HUDEP-2 (cell line): ENCODE results near the gene PTPRN2.
"Not testable (repeated sequence)": the region's sequence is repeated elsewhere in the genome, so short reads cannot be mapped to it uniquely, and the experiment has no call there.

Experiments
- DNase-seq, 76 experiments: peaks; one replicate each; lab custom pipeline; 2025; ENCODE audit not compliant: unreplicated experiment in 76 of 76; lab: John Stamatoyannopoulos, UW

The PTPRN2 gene

DNA sequence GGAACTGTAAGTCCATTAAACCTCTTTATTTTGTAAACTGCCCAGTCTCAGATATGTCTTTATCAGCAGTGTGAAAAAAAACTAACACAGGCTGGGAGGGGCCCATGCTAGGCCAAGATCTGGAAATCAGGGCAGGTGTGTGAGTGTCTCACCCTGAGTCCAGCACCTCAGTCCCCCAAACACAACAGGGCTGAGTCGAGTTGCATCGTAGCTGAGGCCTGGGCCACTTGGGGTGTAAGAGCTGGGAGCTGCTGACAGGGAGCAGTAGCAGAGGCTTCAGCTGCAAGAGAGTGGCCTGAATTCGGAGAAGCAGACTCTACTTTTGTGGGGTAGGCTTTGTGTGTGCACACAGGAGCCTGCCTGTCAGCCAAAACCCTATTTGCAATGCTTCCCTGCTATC, 553.1 kb downstream of the PTPRN2 start:
- no peak for DNase-seq

DNA sequence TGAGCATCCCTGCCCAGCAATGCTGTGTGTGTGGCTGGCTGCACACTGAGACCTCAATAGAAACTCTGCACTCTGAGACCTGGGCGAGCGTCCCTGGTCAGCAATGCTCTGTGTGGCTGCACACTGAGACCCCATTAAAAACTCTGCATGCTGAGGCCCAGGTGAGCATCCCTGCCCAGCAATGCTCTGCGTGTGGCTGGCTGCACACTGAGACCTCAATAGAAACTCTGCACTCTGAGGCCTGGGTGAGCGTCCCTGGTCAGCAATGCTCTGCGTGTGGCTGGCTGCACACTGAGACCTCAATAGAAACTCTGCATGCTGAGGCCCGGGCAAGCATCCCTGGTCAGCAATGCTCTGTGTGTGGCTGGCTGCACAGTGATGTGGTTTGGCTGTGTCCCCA, 553.7 kb downstream of the PTPRN2 start:
- not testable (repeated sequence) for DNase-seq

GRCh38 chr7:158033196-158033595, 554.4 kb downstream of the PTPRN2 start:
- DNase-seq, result no peak

DNA sequence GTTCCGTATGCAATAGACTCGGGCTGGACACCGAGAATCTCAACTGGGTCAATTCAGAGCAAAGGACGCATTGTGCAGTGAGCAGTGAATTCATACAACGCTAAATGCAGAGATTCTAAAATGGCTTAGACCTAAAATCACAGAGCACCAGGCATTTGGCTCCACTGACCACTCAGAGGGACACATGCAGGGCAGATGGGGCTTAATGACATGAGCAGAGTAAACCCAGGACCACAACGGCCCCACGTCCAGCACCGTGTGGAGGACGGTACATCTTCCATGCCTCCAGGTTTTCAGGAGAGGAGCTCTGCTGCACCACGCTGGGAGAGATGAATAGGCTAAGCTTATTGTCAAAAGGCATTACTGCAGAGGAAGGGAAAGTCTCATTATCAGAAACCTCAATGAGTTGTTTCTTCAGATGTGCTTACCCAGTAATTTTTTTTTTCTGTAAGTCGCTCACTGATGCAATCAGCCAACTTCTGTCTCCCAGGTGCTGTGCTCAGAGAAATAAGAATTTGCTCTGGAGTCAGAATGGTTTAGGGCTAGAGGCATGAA, 555.0 kb downstream of the PTPRN2 start:
- DNase-seq, result no peak

DNA sequence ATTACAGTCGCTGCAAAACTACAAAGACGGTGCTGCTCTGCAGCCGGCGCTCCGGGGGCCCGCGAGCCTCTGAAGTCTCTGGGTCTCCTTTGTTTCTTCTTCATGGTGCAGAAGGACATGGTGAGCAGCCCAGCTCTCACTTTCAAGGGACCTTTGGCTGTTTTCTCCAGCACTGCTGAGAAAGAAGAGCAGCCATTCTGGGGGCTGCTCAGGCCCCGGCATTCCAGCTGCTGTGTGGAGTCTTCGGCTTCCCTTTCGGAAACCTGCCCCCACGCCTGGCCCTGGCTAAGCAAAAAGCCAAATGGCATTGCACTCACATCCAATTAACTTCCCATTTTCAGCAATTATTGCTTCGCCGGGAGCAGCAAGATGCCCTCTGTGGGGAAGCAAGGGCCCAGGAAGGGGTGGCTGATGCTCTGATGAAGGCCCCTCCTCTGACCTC, 555.7 kb downstream of the PTPRN2 start:
- DNase-seq, result no peak

GRCh38 chr7:158030566-158030965, 557.1 kb downstream of the PTPRN2 start:
- DNase-seq, result no peak

GRCh38 chr7:158030071-158030470, 557.6 kb downstream of the PTPRN2 start:
- DNase-seq, result no peak

- no peak for DNase-seq
Measured at GRCh38 chr7:158029509-158029908, 558.1 kb downstream of the PTPRN2 start.

DNA sequence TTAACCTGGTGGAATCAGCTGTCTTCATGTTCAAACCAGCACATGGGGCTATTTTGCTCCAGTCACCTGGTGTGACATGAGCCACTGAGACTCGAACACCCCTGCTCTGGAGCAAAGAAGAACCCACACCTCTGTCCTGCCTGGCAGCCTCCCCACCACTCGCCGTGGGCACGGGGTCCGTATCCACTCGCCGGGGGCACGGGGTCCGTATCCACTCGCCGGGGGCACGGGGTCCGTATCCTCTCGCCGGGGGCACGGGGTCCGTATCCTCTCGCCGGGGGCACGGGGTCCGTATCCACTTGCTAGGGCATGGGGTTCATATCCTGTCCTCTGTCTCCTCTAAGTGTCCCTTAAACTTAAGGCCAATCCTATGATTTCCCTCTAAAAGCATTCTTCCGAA, 558.7 kb downstream of the PTPRN2 start:
- DNase-seq, result no peak

DNA sequence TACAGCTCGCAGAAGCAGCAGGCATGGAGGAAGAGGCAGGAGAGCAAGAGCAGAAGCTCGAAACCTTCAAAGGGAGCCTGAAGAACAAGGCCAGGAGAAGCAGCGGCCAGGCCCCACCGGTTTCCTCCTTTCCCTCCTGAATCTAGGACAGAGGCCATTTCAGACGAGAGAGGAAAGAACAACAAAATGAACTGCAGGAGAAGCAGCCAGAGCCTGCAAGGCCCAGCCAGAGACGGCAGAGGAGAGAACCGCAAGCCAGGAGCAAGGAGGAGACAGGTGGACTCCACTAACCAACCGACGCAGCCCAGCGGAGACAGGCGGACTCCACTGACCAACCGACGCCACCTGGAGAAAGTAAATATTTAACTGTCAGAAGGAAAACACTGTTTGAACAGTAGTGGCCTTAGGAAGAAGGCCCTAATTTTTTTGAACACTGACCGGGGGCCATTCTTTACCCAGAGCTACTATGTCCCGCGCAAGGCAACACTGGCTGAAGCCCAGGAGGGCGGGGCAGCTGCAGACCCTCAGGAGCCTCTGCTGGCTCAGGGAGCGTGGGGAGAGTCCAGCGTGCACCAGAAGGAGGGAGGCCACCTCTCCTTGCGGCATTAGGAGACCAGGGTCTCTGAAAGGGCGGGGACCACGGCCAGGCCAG, 559.2 kb downstream of the PTPRN2 start:
- DNase-seq, result no peak

DNA sequence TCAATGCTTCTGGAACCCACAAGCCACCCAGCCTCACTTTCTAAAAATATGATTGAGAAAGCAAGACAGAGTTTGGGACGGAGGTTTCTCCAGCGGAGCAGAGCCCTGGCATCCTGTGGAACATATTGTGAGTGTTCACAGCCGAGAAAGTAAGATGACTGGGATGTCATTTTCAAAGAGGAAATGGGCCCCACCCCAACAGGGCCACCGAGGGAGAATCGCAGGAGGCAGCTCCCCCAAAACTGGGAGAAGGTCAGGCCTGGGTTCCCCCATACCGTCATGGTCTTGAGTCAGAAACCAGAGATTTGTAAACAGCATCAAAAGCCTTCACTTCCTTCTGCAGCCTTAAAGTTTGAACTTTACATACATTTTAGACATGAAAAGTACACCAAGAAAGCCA, 560.0 kb downstream of the PTPRN2 start:
- no peak for DNase-seq

- no peak for DNase-seq
Measured at GRCh38 chr7:158026636-158027265, 560.9 kb downstream of the PTPRN2 start.

- no peak for DNase-seq
Measured at GRCh38 chr7:158025686-158026600, 561.7 kb downstream of the PTPRN2 start.

GRCh38 chr7:158024881-158025280, 562.7 kb downstream of the PTPRN2 start:
- DNase-seq, result no peak

- DNase-seq, result no peak
Measured at GRCh38 chr7:158024351-158024715, 563.3 kb downstream of the PTPRN2 start.

DNA sequence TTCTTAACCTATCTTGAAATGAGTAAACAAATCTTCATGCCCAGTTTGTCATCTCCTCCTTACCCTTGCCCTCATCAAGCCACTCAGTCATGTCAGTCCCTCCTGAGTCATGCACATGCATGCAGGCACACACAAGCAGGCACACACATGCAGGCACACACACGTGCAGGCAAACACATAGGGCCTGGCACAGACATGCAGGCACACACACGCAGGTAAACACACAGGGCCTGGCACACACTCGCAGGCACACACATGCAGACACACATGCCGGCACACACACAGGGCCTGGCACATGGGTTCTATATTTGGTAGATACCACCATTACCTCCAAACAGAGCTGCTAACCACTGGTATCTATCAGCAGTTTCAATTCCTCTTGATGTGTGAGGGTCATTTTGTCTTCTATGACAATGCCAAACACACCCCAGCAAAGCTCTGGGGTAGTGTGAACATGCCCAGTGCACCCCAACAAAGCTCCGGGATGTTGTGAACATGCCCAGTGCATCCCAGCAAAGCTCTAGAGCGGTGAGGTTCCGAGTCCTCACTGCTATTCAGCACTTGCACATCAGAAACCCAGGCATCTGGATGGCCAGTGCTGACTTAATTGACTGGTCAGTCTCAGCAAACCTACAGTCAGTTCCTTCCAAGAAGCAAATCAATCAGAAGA, 563.8 kb downstream of the PTPRN2 start:
- no peak for DNase-seq

GRCh38 chr7:158023157-158023556, 564.5 kb downstream of the PTPRN2 start:
- DNase-seq, result no peak

DNA sequence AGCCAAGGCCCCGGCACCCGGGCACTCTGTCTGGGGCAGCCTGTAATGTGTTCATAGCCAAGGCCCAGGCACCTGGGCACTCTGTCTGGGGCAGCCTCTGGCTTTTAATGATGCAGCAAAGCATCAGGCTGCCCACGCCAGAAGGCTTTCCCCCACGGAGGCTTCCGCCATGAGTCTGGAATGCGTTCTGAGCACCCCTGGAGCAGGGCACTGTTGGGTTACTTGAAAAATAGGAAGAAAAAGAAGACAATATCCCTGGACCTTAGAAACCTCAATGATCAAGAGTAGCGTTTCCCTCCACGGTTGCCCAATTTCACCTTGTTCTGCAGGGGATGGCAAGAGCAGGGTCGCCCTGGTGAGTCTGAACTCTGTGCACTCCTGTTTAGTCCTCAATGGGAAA, 565.0 kb downstream of the PTPRN2 start:
- DNase-seq, result no peak

DNA sequence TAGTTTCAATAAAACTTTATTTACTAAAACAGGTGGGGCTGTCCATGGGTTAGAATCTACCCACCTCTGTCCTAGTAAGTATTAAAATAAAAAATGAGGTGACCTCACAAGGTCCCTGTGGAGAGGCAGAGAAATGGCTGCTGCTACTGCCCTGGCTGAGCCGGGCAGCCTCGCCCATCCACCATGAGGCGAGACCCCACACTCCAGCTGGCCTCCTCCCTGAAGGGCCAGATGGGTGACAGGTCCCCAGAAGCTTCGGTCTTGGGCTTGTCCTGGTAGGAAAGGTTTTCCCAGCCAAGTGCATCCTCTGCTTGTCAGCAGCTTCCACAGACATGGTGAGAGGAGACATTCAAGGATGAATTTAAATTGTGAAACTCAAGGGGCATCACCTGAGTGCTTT, 565.8 kb downstream of the PTPRN2 start:
- no peak for DNase-seq

- DNase-seq, result no peak
Measured at GRCh38 chr7:158020706-158021095, 566.9 kb downstream of the PTPRN2 start.
